Chondrocyte (in vitro differentiated cells): ENCODE data around the gene TXNL4A. TPM values are rescaled to one million over a fixed set of nuclear protein-coding genes. Genes with fewer than 3 reads are reported as not detected.

Source experiments
- DNase-seq: peaks from one replicate; pipeline ENCODE4 v3.0.0; 2021; ENCODE audit warnings: mixed read lengths, low spot score
- H3K27ac Mint-ChIP-seq: one replicate; pipeline ENCODE4 v1.8.0; 2021; ENCODE audit warnings: mild to moderate bottlenecking, moderate library complexity, mixed read lengths; ENCODE audit not compliant: unreplicated experiment
- H3K27me3 Mint-ChIP-seq: 2 replicates; pipeline ENCODE4 v1.8.0; 2021; ENCODE audit warnings: low read depth, mixed read lengths
- H3K36me3 Mint-ChIP-seq: 2 replicates; pipeline ENCODE4 v1.8.0; 2021; ENCODE audit warnings: low read depth, mixed read lengths
- H3K4me1 Mint-ChIP-seq: 2 replicates; pipeline ENCODE4 v1.8.0; 2021; ENCODE audit warnings: low read depth, mild to moderate bottlenecking, mixed read lengths
- H3K4me3 Mint-ChIP-seq: one replicate; pipeline ENCODE4 v1.8.0; 2021; ENCODE audit warnings: mild to moderate bottlenecking, moderate library complexity, mixed read lengths; ENCODE audit not compliant: unreplicated experiment
- H3K9me3 Mint-ChIP-seq: 2 replicates; pipeline ENCODE4 v1.8.0; 2021; ENCODE audit warnings: low read depth, mixed read lengths
- long read RNA-seq: library from polyadenylated mRNA; stranded (forward); transcript quantifications from one replicate; pipeline ENCODE4 v2.0.0, GENCODE V29; 2021
- total RNA-seq: library from RNA; stranded (reverse); gene quantifications from 3 replicates; pipeline ENCODE4 v1.2.1, GENCODE V29; 2021
- TF ChIP-seq, protein P1 (sequence below): fragments of 200-600 bp; sonication (generic); IDR thresholded peaks from 2 replicates; pipeline ENCODE4 v1.5.0; 2021; ENCODE audit warnings: antibody characterized with exemption, mild to moderate bottlenecking, moderate library complexity

The TXNL4A gene, protein sequence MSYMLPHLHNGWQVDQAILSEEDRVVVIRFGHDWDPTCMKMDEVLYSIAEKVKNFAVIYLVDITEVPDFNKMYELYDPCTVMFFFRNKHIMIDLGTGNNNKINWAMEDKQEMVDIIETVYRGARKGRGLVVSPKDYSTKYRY
- total RNA-seq: 141 to 143 TPM (median 141 TPM) in 3 replicates
- long read RNA-seq, transcript TXNL4A-201 (3 exons, 3,504 nt): major isoform, 116 of 148 reads
- long read RNA-seq, partial matches to known transcripts: 6 of 148 reads
- long read RNA-seq, other reads (novel, unspliced or antisense): 17 of 148 reads

DNA sequence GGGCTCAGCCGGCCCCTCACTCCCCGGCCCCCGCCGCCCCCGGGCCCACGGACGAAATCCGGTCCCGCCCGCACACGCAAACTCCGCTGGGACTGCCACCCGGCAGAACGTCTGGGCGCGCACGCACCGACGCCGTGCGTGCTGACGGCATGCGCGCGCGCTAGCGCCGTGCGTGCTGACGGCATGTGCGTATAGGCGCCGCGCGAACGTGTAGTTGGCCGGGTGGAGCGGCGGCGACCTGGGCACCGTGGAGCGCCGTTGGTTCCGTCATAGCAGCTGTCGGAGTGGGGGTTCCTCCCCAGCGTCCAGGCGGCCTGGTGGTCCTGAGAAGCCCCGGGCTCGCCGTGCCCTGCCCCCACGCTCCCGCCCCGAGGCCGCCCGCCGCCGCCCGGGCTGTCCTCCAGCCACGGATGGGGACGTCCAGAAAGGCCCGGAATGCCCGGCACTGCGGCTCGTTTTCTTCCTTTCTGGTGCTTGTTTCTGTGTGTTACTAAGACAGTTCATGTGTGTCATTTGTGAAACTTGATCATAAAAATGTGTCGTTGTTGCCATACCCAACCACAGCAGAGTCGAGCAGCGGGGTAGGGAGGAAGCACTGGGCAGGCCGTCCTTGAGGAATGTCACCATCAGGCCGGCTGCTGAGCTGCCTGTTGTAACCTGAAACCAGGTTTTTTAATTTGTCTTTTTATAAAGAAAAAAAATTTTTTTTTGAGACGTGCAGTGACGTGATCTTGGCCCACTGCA is at the start of gene TXNL4A:
TSS of gene TXNL4A (minus strand) at position 113 of the 744 bp plus-strand sequence. CDS start 171 bp downstream, outside the sequence.
- H3K27me3 Mint-ChIP-seq: no peaks in the 10 kb centered on the region
- H3K36me3 Mint-ChIP-seq: peaks cover 5% of the 10 kb centered on the region
- peaks cover 35% of the 10 kb centered on the region for H3K4me1 Mint-ChIP-seq
- TF ChIP-seq, protein P1, sequence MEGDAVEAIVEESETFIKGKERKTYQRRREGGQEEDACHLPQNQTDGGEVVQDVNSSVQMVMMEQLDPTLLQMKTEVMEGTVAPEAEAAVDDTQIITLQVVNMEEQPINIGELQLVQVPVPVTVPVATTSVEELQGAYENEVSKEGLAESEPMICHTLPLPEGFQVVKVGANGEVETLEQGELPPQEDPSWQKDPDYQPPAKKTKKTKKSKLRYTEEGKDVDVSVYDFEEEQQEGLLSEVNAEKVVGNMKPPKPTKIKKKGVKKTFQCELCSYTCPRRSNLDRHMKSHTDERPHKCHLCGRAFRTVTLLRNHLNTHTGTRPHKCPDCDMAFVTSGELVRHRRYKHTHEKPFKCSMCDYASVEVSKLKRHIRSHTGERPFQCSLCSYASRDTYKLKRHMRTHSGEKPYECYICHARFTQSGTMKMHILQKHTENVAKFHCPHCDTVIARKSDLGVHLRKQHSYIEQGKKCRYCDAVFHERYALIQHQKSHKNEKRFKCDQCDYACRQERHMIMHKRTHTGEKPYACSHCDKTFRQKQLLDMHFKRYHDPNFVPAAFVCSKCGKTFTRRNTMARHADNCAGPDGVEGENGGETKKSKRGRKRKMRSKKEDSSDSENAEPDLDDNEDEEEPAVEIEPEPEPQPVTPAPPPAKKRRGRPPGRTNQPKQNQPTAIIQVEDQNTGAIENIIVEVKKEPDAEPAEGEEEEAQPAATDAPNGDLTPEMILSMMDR: no peak
- DNase-seq: no peak
- peak within 1 kb of the TSS; percentile 99 for H3K27ac Mint-ChIP-seq
- H3K4me3 Mint-ChIP-seq: peak within 1 kb of the TSS; percentile 88
- no peaks in the 10 kb centered on the region for H3K9me3 Mint-ChIP-seq

DNA sequence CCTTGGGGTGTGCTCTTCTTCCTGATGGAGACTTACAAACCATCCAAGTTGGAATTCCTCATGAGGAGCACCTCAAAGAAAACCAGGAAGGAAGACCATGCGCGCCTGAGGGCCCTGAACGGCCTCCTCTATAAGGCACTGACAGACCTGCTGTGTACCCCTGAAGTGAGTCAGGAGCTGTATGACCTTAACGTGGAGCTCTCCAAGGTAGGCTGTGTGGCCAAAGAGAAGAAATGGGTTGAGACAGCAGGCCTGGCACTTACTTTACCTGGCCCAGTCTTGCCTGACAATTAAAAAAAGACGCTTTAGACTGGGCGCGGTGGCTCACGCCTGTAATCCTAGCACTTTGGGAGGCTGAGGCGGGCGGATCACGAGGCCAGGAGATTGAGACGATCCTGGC is 48.9 kb upstream of the TXNL4A start:
- no peak overlapping the region for H3K27ac Mint-ChIP-seq
- H3K4me3 Mint-ChIP-seq: no peak overlapping the region
- TF ChIP-seq, protein P1: no peak
- no peaks in the 10 kb centered on the region for H3K27me3 Mint-ChIP-seq
- H3K36me3 Mint-ChIP-seq: peaks cover 8% of the 10 kb centered on the region
- no peaks in the 10 kb centered on the region for H3K9me3 Mint-ChIP-seq
- no peak for DNase-seq
- peaks cover 28% of the 10 kb centered on the region for H3K4me1 Mint-ChIP-seq

DNA sequence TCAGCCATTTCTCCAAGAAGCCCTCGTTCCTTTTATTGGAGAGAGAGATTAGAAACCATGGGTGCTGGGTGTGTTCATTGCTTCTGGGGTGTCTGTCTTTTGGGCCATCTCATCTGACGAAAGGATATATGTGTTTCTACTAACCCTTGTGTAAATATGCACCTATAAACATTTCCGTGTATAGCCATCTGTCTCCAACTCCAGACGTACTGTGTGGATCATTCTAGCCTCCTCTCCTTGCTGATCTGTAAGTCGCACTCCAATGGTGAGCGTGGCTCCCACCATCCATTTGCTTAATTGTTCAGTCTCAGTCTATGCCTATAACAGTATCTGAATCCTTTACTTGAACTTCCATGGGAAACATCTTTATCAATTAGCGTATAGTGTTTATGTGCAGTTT is 47.6 kb upstream of the TXNL4A start:
- Mint-ChIP-seq H3K27ac (no peak overlapping the region), H3K4me3 (no peak overlapping the region), H3K9me3 (no peaks in the 10 kb centered on the region), H3K4me1 (peaks cover 28% of the 10 kb centered on the region), H3K36me3 (peaks cover 5% of the 10 kb centered on the region), H3K27me3 (no peaks in the 10 kb centered on the region)
- TF ChIP-seq, protein P1: no peak
- no peak for DNase-seq

DNA sequence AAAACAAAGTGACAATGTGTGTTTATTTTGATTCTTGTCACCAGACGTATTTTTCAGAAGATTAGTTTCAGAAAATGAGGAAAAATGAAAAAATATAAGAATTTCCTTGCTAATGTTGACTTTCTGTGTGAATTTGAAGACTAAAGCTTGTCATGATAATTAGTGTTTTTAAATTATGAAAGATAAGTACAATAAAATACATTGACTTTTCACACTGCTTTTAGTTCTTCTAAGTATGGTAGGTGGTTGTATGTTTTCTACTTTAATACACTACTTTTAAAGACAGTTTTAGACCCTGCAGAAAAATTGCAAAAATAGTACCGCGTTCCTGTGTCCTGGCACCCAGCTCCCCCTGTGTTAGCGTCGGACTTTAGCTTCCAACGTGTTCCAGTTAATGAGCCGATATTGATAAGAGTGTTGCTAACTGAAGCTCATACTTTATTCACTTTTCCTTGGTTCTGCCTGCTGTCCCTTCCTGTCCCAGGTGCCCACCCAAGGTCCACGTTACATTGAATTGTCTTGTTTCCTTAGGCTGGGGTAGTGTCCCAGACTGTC is 46.6 kb upstream of the TXNL4A start:
- DNase-seq: no peak
- Mint-ChIP-seq H3K36me3 (peaks cover 4% of the 10 kb centered on the region), H3K4me3 (peak overlapping the region; percentile 97), H3K27ac (peak overlapping the region; percentile 97), H3K4me1 (peaks cover 28% of the 10 kb centered on the region), H3K27me3 (no peaks in the 10 kb centered on the region), H3K9me3 (no peaks in the 10 kb centered on the region)
- TF ChIP-seq, protein P1: no peak

DNA sequence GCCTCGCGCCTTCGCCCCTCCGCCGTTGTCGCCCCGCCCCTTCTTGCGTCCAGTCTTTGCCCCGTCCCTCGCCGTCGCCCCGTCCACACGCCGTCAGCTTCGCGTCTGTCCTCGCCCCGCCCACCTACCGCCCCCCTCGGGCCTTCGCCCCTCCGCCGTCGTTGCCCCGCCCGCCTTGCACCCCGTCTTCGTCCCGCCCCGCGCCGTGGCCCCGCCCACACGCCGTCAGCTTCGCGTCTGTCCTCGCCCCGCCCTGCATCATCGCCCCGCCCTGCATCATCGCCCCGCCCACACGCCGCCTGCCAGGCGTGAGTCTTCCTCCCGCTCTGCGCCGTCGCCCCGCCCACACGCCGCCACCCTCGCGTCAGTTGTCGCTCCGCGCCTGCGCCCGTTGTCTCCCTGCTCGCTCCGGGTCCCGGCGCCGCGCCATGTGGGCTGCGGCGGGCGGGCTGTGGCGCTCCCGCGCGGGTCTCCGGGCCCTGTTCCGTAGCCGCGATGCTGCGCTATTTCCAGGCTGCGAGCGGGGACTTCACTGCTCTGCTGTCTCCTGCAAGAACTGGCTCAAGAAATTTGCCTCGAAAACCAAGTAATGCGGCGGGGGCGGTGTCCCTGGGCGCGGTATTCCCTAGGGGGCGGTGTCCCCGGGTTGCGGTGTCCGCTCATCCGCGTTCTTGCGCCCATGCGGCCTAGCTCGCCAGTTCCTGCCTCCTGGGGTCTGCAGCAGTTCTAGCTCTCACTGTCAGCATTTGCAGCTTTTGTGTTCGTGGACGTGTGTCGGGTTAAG is 45.9 kb upstream of the TXNL4A start, which contains the start of gene RBFA:
TSS of gene RBFA (plus strand) at position 367 of the 784 bp plus-strand sequence. CDS start at position 429, 62 bp downstream.
- no peak for DNase-seq
- Mint-ChIP-seq H3K9me3 (no peaks in the 10 kb centered on the region), H3K4me1 (peaks cover 28% of the 10 kb centered on the region), H3K36me3 (peaks cover 4% of the 10 kb centered on the region), H3K27me3 (no peaks in the 10 kb centered on the region), H3K4me3 (peak within 1 kb of the TSS; percentile 97), H3K27ac (peak within 1 kb of the TSS; percentile 97)
- TF ChIP-seq, protein P1: peak; percentile 58
